Measurements from ENCODE around the gene REEP5.

DNA sequence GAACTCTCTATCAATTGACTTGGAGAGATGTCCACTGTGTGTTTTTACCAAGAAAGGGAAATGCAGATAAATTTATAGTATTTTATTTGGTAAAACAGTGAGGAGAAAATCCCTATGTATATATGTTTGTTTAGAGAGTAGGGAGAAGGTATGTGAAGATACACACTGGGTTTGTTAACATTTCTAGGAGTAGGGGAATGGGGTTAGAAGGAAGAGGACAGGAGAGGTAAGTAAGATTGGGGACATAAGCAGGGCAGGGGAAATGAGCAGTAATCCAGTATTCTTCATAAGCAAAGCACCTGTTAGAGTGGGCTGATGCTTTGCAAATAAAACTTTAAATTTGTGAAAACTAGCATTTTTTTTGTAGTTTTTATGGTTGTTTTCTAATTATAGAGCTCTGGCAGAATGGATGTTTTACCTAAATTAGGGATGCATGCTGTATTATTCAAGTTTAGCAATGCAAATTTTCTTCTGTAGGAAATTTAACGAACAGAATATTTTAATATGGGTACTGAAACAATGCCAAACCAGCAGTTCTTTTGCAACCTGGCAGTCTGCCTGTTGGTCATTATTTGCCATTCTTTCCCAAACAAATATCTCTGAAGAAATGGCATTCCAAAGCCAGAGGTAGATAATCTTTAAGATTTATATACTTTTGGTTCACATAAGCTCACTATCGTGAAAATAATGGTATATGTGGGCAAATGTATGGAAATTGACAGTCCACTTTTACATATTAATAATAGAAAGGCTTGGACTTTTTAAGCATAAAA is 35.2 kb upstream of the REEP5 start:
- TF ChIP-seq CREB1 (IDR thresholded peaks at IDR 0.05) (no peak), CHD2 (IDR thresholded peaks at IDR 0.05; ENCODE audit: low read length) (no peak)
- TF ChIP-seq, protein P1, sequence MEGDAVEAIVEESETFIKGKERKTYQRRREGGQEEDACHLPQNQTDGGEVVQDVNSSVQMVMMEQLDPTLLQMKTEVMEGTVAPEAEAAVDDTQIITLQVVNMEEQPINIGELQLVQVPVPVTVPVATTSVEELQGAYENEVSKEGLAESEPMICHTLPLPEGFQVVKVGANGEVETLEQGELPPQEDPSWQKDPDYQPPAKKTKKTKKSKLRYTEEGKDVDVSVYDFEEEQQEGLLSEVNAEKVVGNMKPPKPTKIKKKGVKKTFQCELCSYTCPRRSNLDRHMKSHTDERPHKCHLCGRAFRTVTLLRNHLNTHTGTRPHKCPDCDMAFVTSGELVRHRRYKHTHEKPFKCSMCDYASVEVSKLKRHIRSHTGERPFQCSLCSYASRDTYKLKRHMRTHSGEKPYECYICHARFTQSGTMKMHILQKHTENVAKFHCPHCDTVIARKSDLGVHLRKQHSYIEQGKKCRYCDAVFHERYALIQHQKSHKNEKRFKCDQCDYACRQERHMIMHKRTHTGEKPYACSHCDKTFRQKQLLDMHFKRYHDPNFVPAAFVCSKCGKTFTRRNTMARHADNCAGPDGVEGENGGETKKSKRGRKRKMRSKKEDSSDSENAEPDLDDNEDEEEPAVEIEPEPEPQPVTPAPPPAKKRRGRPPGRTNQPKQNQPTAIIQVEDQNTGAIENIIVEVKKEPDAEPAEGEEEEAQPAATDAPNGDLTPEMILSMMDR (IDR thresholded peaks at IDR 0.05; ENCODE audit: control extremely low read depth in 1 of 3, insufficient read depth in 1 of 3, low read depth in 1 of 3, low read length in 3 of 3), result no peak
- TF ChIP-seq, protein P2, sequence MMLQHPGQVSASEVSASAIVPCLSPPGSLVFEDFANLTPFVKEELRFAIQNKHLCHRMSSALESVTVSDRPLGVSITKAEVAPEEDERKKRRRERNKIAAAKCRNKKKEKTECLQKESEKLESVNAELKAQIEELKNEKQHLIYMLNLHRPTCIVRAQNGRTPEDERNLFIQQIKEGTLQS (IDR thresholded peaks at IDR 0.05; ENCODE audit: insufficient read depth, low read depth, low read length), result no peak
